H9 (cell line): Measurements from ENCODE around the gene IREB2. TPM values are rescaled to one million over a fixed set of nuclear protein-coding genes. Genes with fewer than 3 reads are reported as not detected.

Source experiments
- DNase-seq: peaks from one replicate; pipeline ENCODE4 v3.0.0-alpha.2; 2017
- H2AFZ ChIP-seq: one replicate; pipeline ENCODE4 v1.6.1; 2013; ENCODE audit warnings: mild to moderate bottlenecking, low read length, control low read depth, moderate library complexity
- H2AK5ac ChIP-seq: 2 replicates; pipeline ENCODE4 v1.6.1; 2013; ENCODE audit warnings: low read length, control low read depth, mixed read lengths; ENCODE audit not compliant: insufficient read length
- H2BK120ac ChIP-seq: one replicate; pipeline ENCODE4 v1.6.1; 2013; ENCODE audit warnings: low read depth, mild to moderate bottlenecking, low read length, control low read depth, inconsistent platforms; ENCODE audit not compliant: poor library complexity, severe bottlenecking
- H2BK12ac ChIP-seq: 2 replicates; pipeline ENCODE4 v1.6.1; 2013; ENCODE audit warnings: low read length, control low read depth, mixed read lengths, low read depth; ENCODE audit not compliant: insufficient read length
- H2BK15ac ChIP-seq: 2 replicates; pipeline ENCODE4 v1.6.1; 2013; ENCODE audit warnings: low read depth, low read length, control low read depth
- H2BK20ac ChIP-seq: one replicate; pipeline ENCODE4 v1.6.1; 2013; ENCODE audit warnings: low read depth, mild to moderate bottlenecking, low read length, control low read depth, inconsistent platforms; ENCODE audit not compliant: poor library complexity, severe bottlenecking
- H2BK5ac ChIP-seq: 2 replicates; pipeline ENCODE4 v1.6.1; 2013; ENCODE audit warnings: low read length, control low read depth, mixed read lengths; ENCODE audit not compliant: insufficient read length
- H3K14ac ChIP-seq: 2 replicates; pipeline ENCODE4 v1.6.1; 2013; ENCODE audit warnings: low read length, control low read depth; ENCODE audit not compliant: insufficient read depth
- H3K18ac ChIP-seq: 2 replicates; pipeline ENCODE4 v1.6.1; 2013; ENCODE audit warnings: low read depth, mild to moderate bottlenecking, mixed read lengths, low read length, control low read depth; ENCODE audit not compliant: insufficient read length
- H3K23ac ChIP-seq: 2 replicates; pipeline ENCODE4 v1.6.1; 2013; ENCODE audit warnings: low read length, control low read depth, mixed read lengths, low read depth; ENCODE audit not compliant: insufficient read length
- H3K23me2 ChIP-seq: 2 replicates; pipeline ENCODE4 v1.6.1; 2013; ENCODE audit warnings: low read depth, mild to moderate bottlenecking, mixed read lengths, low read length, control low read depth; ENCODE audit not compliant: insufficient read length, poor library complexity, severe bottlenecking
- H3K27ac ChIP-seq: 2 replicates; pipeline ENCODE4 v1.5.1; 2013; ENCODE audit warnings: low read length, control low read depth, mixed read lengths, low read depth; ENCODE audit not compliant: insufficient read length
- H3K27me3 ChIP-seq: 2 replicates; pipeline ENCODE4 v1.6.1; 2013; ENCODE audit warnings: low read length, control low read depth, inconsistent platforms; ENCODE audit not compliant: insufficient read depth
- H3K4ac ChIP-seq: 2 replicates; pipeline ENCODE4 v1.6.1; 2013; ENCODE audit warnings: low read depth, mild to moderate bottlenecking, control low read depth, inconsistent platforms, low read length, moderate library complexity
- H3K4me1 ChIP-seq: 2 replicates; pipeline ENCODE4 v1.6.1; 2013; ENCODE audit warnings: low read length, control low read depth, inconsistent platforms; ENCODE audit not compliant: insufficient read depth
- H3K4me2 ChIP-seq: 2 replicates; pipeline ENCODE4 v1.6.1; 2013; ENCODE audit warnings: low read length, control low read depth, mixed read lengths; ENCODE audit not compliant: insufficient read length, insufficient read depth
- H3K56ac ChIP-seq: 2 replicates; pipeline ENCODE4 v1.6.1; 2013; ENCODE audit warnings: low read depth, mild to moderate bottlenecking, mixed read lengths, low read length, control low read depth; ENCODE audit not compliant: insufficient read length
- H3K79me1 ChIP-seq: 2 replicates; pipeline ENCODE4 v1.6.1; 2013; ENCODE audit warnings: low read depth, mild to moderate bottlenecking, moderate library complexity, low read length, control low read depth, inconsistent platforms; ENCODE audit not compliant: insufficient read depth, poor library complexity, severe bottlenecking
- H3K79me2 ChIP-seq: 2 replicates; pipeline ENCODE4 v1.6.1; 2013; ENCODE audit warnings: low read length, control low read depth, inconsistent platforms; ENCODE audit not compliant: insufficient read depth
- H3K9ac ChIP-seq: 2 replicates; pipeline ENCODE4 v1.6.1; 2013; ENCODE audit warnings: low read length, control low read depth, mixed read lengths; ENCODE audit not compliant: insufficient read length; ENCODE audit errors: extremely low read depth
- H3K9me3 ChIP-seq: one replicate; pipeline ENCODE4 v1.6.1; 2013; ENCODE audit warnings: low read depth, low read length, inconsistent platforms; ENCODE audit not compliant: control insufficient read depth
- H3T11ph ChIP-seq: one replicate; pipeline ENCODE4 v1.6.1; 2013; ENCODE audit warnings: mild to moderate bottlenecking, low read length, control low read depth, inconsistent platforms
- H4K20me1 ChIP-seq: one replicate; pipeline ENCODE4 v1.6.1; 2013; ENCODE audit not compliant: control insufficient read depth, insufficient read length, insufficient read depth
- H4K5ac ChIP-seq: 2 replicates; pipeline ENCODE4 v1.6.1; 2013; ENCODE audit warnings: low read depth, mild to moderate bottlenecking, mixed read lengths, low read length, control low read depth; ENCODE audit not compliant: insufficient read length
- H4K8ac ChIP-seq: replicated peaks from 2 replicates; pipeline ENCODE4 v1.6.1; 2013; ENCODE audit warnings: low read length, control low read depth, mixed read lengths, low read depth; ENCODE audit not compliant: insufficient read length
- H4K91ac ChIP-seq: 2 replicates; pipeline ENCODE4 v1.6.1; 2013; ENCODE audit warnings: low read depth, mild to moderate bottlenecking, moderate library complexity, mixed read lengths, low read length, control low read depth; ENCODE audit not compliant: insufficient read length
- H3K27ac Mint-ChIP-seq, 3 experiments: 2 replicates in 2 of 3; 3 replicates in 1 of 3; pipeline ENCODE4 v1.8.0; 2020 to 2021; ENCODE audit warnings: mixed read lengths in 3 of 3, mild to moderate bottlenecking in 1 of 3, moderate library complexity in 1 of 3
- H3K27me3 Mint-ChIP-seq: 2 replicates; pipeline ENCODE4 v1.8.0; 2021; ENCODE audit warnings: low read depth, mild to moderate bottlenecking, moderate library complexity, mixed read lengths
- H3K36me3 Mint-ChIP-seq, 3 experiments: 2 replicates in 2 of 3; 3 replicates in 1 of 3; pipeline ENCODE4 v1.8.0; 2020 to 2021; ENCODE audit warnings: low read depth in 3 of 3, mixed read lengths in 3 of 3; ENCODE audit not compliant: insufficient read depth in 1 of 3
- H3K4me1 Mint-ChIP-seq, 2 experiments: 2 replicates each; pipeline ENCODE4 v1.8.0; 2020; ENCODE audit warnings: mixed read lengths in 2 of 2
- H3K4me3 Mint-ChIP-seq, 2 experiments: 2 replicates in 1 of 2; 3 replicates in 1 of 2; pipeline ENCODE4 v1.8.0; 2020 to 2021; ENCODE audit warnings: mild to moderate bottlenecking in 2 of 2, mixed read lengths in 2 of 2, moderate library complexity in 1 of 2
- H3K9me3 Mint-ChIP-seq, 2 experiments: 2 replicates in 1 of 2; 3 replicates in 1 of 2; pipeline ENCODE4 v1.8.0; 2020; ENCODE audit warnings: mild to moderate bottlenecking in 2 of 2, mixed read lengths in 2 of 2, moderate library complexity in 1 of 2
- WGBS: extraction: QIAGEN DNeasy Blood & Tissue Kit; methylation state at CpG from one replicate; pipeline ENCODE4 v1.1.7; 2013; ENCODE audit warnings: missing lambda C conversion rate, low lambda C conversion rate, mixed read lengths; ENCODE audit not compliant: insufficient read length; ENCODE audit errors: extremely low coverage; 5-methylcytosine and 5-hydroxymethylcytosine counted together
- total RNA-seq: library from RNA; stranded (reverse); gene quantifications from 2 replicates; pipeline ENCODE4 v1.2.1, GENCODE V29; 2021
- TF ChIP-seq, protein P1 (sequence below): fragments of 200-600 bp; sonication (generic); conservative IDR thresholded peaks from 3 replicates; pipeline ENCODE4 v1.8.0; 2021; ENCODE audit warnings: antibody characterized with exemption, mild to moderate bottlenecking

IREB2 gene
- total RNA-seq, 1 experiment from 2014 or later, result 87.6 TPM

DNA sequence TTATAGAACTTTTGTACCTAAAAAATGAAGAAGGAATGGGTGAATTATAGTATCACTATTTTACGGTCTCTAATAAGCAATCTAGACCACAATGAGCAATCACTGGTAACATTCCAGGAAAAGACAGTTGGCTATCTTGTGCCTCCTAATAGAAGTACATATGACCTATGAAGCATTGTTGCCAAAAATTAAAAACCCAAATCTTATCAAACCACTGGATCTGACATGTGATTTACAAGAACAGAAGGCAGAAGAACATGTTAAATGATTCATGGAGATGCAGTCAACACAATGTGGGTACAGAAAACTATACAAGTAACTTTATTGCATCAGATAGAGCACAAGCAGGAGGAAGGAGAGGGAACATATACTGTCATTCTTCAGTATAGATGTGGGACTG is 54.9 kb downstream of the IREB2 start:
- H3K4me2 ChIP-seq, result no peak overlapping the region
- no peak overlapping the region for H3K23ac ChIP-seq
- no peaks in the 10 kb centered on the region for H3K79me1 ChIP-seq
- no peak overlapping the region for H2AK5ac ChIP-seq
- H3K4ac ChIP-seq, result no peak overlapping the region
- no peak overlapping the region for H2AFZ ChIP-seq
- no CpG with 5 or more reads among the region's 1 CpG for WGBS
- TF ChIP-seq, protein P1, sequence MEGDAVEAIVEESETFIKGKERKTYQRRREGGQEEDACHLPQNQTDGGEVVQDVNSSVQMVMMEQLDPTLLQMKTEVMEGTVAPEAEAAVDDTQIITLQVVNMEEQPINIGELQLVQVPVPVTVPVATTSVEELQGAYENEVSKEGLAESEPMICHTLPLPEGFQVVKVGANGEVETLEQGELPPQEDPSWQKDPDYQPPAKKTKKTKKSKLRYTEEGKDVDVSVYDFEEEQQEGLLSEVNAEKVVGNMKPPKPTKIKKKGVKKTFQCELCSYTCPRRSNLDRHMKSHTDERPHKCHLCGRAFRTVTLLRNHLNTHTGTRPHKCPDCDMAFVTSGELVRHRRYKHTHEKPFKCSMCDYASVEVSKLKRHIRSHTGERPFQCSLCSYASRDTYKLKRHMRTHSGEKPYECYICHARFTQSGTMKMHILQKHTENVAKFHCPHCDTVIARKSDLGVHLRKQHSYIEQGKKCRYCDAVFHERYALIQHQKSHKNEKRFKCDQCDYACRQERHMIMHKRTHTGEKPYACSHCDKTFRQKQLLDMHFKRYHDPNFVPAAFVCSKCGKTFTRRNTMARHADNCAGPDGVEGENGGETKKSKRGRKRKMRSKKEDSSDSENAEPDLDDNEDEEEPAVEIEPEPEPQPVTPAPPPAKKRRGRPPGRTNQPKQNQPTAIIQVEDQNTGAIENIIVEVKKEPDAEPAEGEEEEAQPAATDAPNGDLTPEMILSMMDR, result no peak
- no peak overlapping the region for H2BK15ac ChIP-seq
- H3K14ac ChIP-seq, result no peak overlapping the region
- no peak overlapping the region for H3K56ac ChIP-seq
- Mint-ChIP-seq H3K4me3 (no peak overlapping the region), H3K36me3 (peaks cover 35 to 87% (median 80%) of the 10 kb centered on the region in 3 experiments), H3K27ac (no peak overlapping the region; a peak in 1 of 7 replicates), H3K4me1 (no peaks in the 10 kb centered on the region), H3K27me3 (no peaks in the 10 kb centered on the region), H3K9me3 (no peaks in the 10 kb centered on the region)
- H3T11ph ChIP-seq, result no peak overlapping the region
- no peak overlapping the region for H4K8ac ChIP-seq
- no peaks in the 10 kb centered on the region for H4K20me1 ChIP-seq
- H2BK20ac ChIP-seq, result no peak overlapping the region
- no peaks in the 10 kb centered on the region for H3K4me1 ChIP-seq
- H3K18ac ChIP-seq, result no peak overlapping the region
- H2BK12ac ChIP-seq, result no peak overlapping the region
- H3K9me3 ChIP-seq, result no peaks in the 10 kb centered on the region
- H2BK5ac ChIP-seq, result no peak overlapping the region
- H3K23me2 ChIP-seq, result no peaks in the 10 kb centered on the region
- no peak overlapping the region for H3K27ac ChIP-seq
- H3K27me3 ChIP-seq, result no peaks in the 10 kb centered on the region
- DNase-seq, result no peak
- H4K91ac ChIP-seq, result no peak overlapping the region
- no peak overlapping the region for H3K9ac ChIP-seq
- H3K79me2 ChIP-seq, result no peaks in the 10 kb centered on the region
- no peak overlapping the region for H2BK120ac ChIP-seq
- H4K5ac ChIP-seq, result no peak overlapping the region
